ENCODE results near the gene TCEA3. TPM values are rescaled to one million over a fixed set of nuclear protein-coding genes. Genes with fewer than 3 reads are reported as not detected.
A peak's percentile ranks its signal among the peaks of the same experiment; 100 is the strongest.

Gene TCEA3
- total and polyA plus RNA-seq, 8 donors, result 70.8 to 143 (median 116) TPM

- H3K4me3 ChIP-seq, result no peak overlapping the region
- no peak for FAIRE-seq
These were observed 20.6 kb downstream of the TCEA3 start for GRCh38 chr1:23403735-23404486.

GRCh38 chr1:23403355-23403734 is 21.2 kb downstream of the TCEA3 start:
- ATAC-seq (no peak), FAIRE-seq (no peak)

More at GRCh38 chr1:23403735-23404486, 20.6 kb downstream of the TCEA3 start:
- peaks cover 0 to 27% (median 9%) of the 10 kb centered on the region in 3 donors for H3K36me3 ChIP-seq
- peak; percentile 90 to 98 (median 92) for DNase-seq
- H3K4me1 ChIP-seq, result peaks cover 20 to 39% (median 34%) of the 10 kb centered on the region in 3 donors
- intact Hi-C loops (cut with DNase I), result no loop called here
- no peaks in the 10 kb centered on the region for H3K27me3 ChIP-seq
- peak; percentile 89 to 93 (median 92) for TF ChIP-seq CTCF (IDR thresholded peaks at IDR 0.05)
- peak overlapping the region in 3 of 4 donors; percentile 17 to 58 (median 45) for H3K27ac ChIP-seq
- no peaks in the 10 kb centered on the region for H3K9me3 ChIP-seq
- WGBS, 2 donors, result 6% methylated on average over 19 of the region's 19 CpGs
- peak; percentile 88 to 94 (median 90) for ATAC-seq

GRCh38 chr1:23403038-23403336 is 21.6 kb downstream of the TCEA3 start:
- ATAC-seq (peak in 2 of 4 donors; percentile 33 to 56), DNase-seq (peak in 1 of 6 donors; percentile 34), FAIRE-seq (no peak)
- H3K4me1 ChIP-seq, result peaks cover 20 to 39% (median 34%) of the 10 kb centered on the region in 3 donors
- no peaks in the 10 kb centered on the region for H3K27me3 ChIP-seq
- no peak overlapping the region for H3K4me3 ChIP-seq
- 37% methylated on average over 6 of the region's 6 CpGs for WGBS, 2 donors
- intact Hi-C loops (cut with DNase I), result no loop called here
- no peak for TF ChIP-seq CTCF (IDR thresholded peaks at IDR 0.05)
- peaks cover 0 to 25% (median 4%) of the 10 kb centered on the region in 3 donors for H3K36me3 ChIP-seq
- H3K9me3 ChIP-seq, result no peaks in the 10 kb centered on the region
- H3K27ac ChIP-seq, result peak overlapping the region in 3 of 4 donors; percentile 17 to 58 (median 45)

More at GRCh38 chr1:23403355-23403734, 21.2 kb downstream of the TCEA3 start:
- H3K27me3 ChIP-seq, result no peaks in the 10 kb centered on the region
- 45% methylated on average over 4 of the region's 4 CpGs for WGBS, 2 donors
- no peak for DNase-seq
- no peak overlapping the region for H3K4me3 ChIP-seq
- intact Hi-C loops (cut with DNase I), result no loop called here
- no peak for TF ChIP-seq CTCF (IDR thresholded peaks at IDR 0.05)
- peaks cover 20 to 39% (median 34%) of the 10 kb centered on the region in 3 donors for H3K4me1 ChIP-seq
- peak overlapping the region in 3 of 4 donors; percentile 17 to 58 (median 45) for H3K27ac ChIP-seq
- peaks cover 0 to 25% (median 4%) of the 10 kb centered on the region in 3 donors for H3K36me3 ChIP-seq
- no peaks in the 10 kb centered on the region for H3K9me3 ChIP-seq

- peak overlapping the region in 2 of 4 donors; percentile 17 to 45 for H3K27ac ChIP-seq
- TF ChIP-seq CTCF (IDR thresholded peaks at IDR 0.05), result no peak
- DNase-seq (no peak), ATAC-seq (peak in 1 of 4 donors; percentile 5), FAIRE-seq (no peak)
- no peak overlapping the region for H3K4me3 ChIP-seq
- H3K9me3 ChIP-seq, result no peaks in the 10 kb centered on the region
- peaks cover 20 to 39% (median 34%) of the 10 kb centered on the region in 3 donors for H3K4me1 ChIP-seq
- H3K27me3 ChIP-seq, result no peaks in the 10 kb centered on the region
- WGBS, 2 donors, result 84 to 89% methylated on average over 11 of the region's 11 CpGs
- H3K36me3 ChIP-seq, result peaks cover 0 to 30% (median 8%) of the 10 kb centered on the region in 3 donors
- intact Hi-C loops (cut with DNase I), result no loop called here
These were observed 22.1 kb downstream of the TCEA3 start for GRCh38 chr1:23402286-23403037.

Data from pancreas (tissue), 10 donors.